ENCODE results near the gene CEP290.
A peak's percentile ranks its signal among the peaks of the same experiment; 100 is the strongest.

The CEP290 gene, protein sequence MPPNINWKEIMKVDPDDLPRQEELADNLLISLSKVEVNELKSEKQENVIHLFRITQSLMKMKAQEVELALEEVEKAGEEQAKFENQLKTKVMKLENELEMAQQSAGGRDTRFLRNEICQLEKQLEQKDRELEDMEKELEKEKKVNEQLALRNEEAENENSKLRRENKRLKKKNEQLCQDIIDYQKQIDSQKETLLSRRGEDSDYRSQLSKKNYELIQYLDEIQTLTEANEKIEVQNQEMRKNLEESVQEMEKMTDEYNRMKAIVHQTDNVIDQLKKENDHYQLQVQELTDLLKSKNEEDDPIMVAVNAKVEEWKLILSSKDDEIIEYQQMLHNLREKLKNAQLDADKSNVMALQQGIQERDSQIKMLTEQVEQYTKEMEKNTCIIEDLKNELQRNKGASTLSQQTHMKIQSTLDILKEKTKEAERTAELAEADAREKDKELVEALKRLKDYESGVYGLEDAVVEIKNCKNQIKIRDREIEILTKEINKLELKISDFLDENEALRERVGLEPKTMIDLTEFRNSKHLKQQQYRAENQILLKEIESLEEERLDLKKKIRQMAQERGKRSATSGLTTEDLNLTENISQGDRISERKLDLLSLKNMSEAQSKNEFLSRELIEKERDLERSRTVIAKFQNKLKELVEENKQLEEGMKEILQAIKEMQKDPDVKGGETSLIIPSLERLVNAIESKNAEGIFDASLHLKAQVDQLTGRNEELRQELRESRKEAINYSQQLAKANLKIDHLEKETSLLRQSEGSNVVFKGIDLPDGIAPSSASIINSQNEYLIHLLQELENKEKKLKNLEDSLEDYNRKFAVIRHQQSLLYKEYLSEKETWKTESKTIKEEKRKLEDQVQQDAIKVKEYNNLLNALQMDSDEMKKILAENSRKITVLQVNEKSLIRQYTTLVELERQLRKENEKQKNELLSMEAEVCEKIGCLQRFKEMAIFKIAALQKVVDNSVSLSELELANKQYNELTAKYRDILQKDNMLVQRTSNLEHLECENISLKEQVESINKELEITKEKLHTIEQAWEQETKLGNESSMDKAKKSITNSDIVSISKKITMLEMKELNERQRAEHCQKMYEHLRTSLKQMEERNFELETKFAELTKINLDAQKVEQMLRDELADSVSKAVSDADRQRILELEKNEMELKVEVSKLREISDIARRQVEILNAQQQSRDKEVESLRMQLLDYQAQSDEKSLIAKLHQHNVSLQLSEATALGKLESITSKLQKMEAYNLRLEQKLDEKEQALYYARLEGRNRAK (N-terminal part only)

DNA sequence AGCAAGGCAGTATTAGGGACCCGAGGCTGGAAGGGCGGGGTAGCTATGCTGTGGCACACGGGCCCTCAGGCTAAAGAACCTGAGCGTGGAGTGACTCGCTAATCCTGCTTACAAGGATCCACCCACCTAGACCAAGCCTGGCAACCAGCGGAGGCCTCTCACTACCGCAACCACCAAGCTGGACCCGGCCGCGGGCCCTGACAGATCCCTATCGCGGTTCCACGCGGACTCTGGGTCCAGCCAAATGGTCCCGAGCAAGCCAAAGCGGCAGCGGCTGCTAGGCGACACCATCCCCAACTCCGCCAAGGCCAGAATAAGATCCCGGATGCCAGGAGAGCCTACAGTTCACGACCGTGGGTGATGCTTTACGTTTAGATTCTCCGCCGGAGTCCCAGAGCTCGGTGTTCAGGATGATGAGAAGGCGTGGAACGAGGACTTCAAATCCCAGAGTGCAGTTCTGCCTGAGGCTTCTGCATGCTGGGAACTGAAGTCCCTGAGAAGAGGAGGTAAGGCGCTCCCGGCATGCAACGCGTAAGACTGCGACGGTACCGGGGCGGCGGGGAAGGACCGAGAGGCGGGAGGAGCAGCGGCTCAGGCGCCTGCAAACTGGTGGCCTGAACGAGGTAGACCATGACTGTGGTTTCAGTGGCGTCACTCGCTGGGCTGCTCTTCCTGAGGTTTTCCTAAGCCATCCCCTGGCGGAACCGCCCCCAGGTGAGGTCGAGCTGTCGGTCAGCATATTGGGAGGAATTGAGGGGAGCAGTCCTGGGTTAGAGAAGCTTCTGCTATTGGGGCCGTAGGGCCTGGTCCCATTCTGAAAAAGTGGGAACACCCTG lies at the start of gene CEP290, which contains the start of gene TMTC3:
Gene CEP290 (minus strand): TSS at position 315 of the 836 bp plus-strand sequence. CDS start 781 bp downstream, outside the sequence.
Gene TMTC3 (plus strand): TSS at position 534 of the 836 bp plus-strand sequence. CDS start 6,009 bp downstream, outside the sequence.
- peak; percentile 95 to 99 for DNase-seq

DNA sequence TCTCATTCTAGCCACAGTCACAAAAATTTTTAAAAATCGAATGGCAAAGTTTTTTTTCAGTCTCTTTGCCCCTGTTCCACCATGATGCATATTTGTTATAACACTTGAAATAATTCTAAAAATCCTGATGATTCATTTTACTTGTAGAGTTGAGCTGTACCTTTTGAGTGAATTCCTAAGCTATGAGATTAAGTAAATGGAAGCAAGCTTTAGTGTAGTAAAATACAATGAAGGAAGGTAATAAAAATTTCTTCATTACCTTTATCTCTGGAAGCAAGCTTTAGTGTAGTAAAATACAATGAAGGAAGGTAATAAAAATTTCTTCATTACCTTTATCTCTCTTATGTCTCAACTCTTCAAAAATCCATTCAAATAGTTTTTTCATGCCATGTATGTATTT lies 46.3 kb upstream of the CEP290 start:
- no peak for DNase-seq

DNA sequence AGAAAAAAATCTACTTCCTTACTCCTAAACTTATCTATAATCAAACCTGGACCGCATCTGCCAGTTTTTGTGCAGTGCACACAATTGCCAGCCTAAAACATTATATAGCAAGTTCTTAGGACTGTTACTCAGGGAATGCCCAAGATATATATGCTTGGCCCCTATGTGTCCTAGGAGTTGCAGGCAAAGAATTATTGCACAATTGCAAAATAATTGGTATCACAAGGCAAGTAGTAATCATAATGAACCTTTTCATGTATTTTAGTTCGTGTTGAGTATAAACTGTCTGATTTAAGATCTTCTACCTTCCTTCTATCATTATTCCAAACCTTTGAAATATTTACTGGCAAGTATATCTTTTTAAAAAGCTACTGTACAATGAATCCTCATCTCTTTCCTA lies 45.7 kb upstream of the CEP290 start:
- no peak for DNase-seq

DNA sequence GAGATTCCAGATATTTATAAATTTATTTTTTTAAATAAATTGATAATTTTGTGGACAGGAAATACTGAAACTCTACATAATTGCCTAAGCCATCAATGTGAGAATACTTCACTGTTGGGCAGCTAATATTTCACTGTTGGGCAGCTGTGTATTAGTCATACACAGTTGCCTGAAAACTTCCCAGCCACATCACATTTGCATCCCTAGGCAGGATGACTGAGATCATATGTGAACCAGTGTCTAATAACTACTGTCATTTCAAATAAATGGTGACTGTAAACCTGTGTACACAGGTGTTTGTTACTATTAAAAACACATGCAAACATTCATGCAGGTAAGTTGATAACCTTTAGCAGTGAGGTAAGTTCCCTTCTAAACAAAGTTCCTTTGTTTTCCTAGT lies 44.1 kb upstream of the CEP290 start:
- DNase-seq, result no peak

DNA sequence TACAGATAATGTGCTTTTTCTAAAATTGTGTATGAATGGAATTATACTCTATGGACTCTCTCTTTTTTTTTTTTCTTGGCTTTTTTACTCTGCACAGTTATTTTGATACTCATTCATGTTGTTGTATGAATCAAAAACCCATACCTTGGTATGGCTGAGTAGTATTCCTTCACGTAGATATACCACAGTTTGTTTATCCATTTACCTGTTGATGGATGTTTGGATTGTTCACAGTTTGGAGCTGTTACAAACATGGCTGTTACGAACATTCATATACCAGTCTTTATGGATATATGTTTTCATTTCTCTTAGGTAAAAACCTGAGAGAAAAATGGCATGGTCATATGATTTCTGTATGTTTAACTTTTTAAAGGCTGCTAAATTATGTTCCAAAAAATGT lies 43.4 kb upstream of the CEP290 start:
- DNase-seq, result no peak

DNA sequence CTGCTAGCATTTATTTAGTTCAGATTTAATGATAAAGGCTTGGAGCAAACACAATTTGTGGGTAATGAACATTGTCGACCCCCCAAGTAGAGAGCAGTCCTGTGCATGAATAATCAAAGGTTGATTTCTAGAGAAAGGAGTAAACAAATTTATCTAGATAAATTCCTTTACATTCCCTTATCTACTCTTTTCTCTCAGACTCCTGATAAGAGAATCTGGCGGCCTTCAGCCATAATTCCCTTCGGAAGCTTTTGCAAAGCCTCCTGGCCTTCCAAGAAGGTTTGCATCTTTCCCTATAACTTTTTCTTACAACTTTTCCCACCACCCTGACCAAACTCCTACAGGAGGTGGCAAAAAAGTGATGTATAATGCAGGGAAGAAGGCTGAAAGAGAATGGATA lies 42.3 kb upstream of the CEP290 start:
- no peak for DNase-seq

DNA sequence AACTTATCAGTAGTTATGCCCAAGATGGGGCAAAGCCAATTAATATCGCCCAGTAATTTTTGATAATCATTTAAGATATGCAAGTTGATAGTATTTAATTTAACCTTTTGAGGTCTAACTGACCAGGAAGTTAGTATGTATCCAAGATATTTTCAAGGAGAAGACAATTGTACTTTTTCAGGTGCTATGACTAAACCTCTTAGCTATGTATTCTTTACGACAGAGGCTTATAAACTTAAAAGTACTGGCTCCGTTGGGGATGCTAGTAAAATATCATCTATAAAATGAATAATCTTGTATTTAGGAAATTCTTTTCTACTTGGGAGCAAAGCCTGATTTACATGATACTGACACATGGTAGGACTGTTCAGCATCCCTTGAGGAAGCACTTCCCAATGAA lies 40.5 kb upstream of the CEP290 start:
- DNase-seq, result no peak

DNA sequence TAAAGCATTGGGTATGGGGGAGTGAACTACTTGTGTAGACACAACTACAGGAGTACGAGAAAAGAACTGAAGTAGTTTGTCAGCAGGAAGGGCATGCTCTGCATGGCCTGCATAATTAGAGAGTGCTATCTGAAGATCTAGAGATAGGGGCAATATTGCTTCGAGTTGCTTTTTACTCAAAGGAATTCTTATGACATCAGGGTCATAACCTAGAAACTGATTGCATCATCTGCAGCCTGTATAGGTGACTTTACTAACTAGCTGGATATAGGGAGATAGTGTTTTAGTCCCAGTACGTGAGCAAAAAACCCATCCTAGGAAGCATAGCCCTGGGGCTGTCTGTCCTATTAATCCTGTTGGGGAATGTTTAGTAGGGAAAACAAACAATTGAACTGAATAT lies 40.0 kb upstream of the CEP290 start:
- no peak for DNase-seq

DNA sequence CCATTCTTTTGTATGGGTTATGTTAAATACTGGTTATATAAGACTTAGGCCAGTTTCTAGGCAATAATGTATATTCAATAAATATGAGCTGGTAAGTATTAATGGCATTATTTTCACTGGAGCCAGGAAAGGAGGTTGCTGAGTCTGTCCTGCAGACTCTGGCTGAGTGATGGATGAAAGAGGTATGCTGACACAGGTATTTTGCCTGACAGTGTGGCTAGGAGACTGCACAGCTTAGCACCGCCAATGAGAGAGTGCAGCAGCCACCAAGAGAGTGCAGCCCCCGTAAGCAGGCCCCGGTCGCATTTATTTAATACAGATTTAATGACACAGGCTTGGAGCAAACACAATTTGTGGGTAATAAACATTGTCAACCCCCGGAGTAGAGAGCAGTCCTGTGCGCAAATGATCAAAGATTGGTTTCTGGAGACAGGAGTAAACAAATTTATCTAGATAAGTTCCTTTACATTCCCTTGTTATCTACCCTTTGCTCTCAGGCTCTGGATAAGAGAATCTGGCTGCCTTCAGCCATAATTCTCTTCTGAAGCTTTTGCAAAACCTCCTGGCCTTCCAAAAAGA lies 37.6 kb upstream of the CEP290 start:
- DNase-seq, result no peak

DNA sequence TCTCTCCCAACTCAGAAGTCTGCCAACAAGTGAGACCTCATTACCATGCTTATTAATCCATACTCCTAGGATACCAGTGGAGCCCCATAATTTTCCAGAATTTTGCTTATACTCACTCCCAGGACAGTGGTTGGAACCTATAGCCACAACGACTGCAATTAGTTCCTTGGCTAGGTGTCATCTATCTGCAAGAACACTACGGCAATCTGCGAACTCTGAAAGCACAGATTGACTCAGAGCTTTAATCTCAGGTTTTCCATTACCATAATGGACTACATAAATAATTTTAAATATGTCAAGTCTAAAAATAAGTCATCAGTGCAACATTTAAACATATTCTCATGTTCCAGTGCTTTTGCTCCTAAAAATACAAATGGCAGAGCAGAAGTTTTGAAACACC lies 33.7 kb upstream of the CEP290 start:
- DNase-seq, result no peak

DNA sequence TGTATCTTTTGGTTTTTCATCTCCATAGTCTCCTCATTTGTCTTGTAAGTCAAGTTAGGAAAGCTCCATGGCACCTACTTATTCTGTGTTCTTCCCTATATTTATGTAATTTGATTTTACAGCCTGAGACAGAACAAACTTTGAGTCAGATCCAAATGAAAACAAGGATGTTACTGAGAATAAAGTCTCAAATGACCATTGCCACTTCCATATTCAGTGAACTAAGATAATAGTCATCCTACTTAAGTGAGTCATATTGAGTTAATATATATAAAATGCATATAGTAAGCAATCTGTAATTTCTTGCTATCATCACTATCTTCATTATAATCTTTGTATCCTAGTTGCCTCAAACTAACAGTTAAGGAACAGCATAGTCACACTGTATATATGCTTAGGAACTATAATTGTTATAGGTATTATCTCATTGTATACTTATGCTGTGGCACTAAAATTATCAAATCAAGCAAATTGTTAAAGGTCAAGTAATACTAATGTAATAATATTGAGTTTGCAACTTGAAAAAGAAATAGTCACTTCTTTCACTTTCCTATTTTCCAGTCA lies 31.0 kb upstream of the CEP290 start:
- DNase-seq, result no peak

DNA sequence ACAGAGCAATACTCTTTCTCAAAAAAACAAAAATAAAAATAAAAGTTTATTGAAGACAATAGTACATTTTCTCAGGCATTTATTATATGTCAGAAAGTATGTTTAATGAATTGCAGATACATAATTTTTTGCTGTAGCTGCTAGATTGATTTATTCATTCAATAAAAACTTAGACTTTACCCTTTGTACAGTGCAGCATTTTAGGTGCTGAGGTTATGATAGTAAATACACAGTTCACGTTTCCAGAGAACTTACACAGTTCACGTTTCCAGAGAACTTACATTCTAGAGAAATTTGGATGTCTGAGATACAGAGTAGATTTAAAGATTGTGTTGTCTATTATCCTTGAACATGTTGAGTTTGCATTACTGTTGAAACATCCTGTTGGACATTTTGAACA lies 25.5 kb upstream of the CEP290 start:
- DNase-seq, result no peak

DNA sequence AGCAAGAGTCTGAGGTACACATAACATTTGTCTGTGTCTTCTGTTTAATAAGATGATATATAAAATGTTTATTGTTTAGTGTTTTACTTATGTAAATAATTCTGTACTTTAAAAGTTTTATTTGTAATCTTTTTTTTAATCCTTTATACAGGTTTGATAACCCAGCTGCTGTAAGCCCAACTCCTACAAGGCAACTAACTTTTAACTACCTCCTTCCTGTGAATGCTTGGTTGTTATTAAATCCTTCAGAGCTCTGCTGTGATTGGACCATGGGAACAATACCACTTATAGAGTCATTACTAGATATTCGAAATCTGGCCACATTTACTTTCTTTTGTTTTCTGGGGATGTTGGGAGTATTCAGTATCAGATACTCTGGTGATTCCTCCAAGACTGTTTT lies 24.3 kb upstream of the CEP290 start:
- DNase-seq, result no peak

DNA sequence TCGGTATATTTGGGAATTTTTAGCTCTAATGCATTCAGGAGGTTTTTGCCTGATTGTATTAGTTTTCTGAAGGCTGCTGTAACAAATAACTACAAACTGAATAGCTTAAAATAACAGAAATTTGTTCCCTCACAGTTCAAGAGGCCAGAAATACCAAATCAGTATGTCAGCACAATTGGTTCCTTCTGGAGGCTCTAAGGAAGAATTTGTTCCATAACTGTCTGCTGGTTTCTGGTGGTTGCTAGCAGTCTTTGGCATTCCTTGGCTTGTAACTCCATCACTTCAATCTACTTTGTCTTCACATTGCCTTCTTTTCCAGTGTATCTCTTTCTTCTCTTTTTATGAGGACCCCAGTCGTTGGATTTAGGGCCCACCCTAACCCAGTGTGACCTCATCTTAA lies 21.5 kb upstream of the CEP290 start:
- no peak for DNase-seq

DNA sequence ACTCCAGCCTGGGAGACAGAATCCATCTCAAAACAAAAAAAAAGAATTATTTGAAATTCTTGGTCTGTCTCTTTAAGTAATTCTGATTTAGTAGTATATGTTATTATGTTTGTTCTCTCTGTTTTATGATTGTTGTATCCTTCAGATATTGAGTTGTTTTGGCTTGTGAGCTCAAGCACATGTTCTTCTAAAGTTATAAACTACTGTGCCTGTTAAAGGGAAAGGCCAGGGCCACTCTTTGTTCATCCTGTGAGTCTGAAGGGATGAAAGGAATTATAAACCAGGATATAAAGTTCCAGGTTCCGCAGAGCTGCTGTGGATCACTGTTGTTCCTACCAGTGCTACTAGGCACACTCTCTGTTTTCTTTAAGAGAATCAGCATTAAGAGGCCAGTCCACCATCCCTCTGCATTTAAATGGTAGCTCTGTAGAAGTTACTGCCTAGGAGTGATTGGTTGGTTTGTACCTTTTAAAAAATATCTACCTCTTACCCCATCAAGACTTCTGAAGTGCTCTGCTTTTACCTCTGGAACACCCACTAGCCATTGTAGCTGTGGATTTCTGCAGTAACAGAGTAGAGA lies 14.3 kb upstream of the CEP290 start:
- no peak for DNase-seq

DNA sequence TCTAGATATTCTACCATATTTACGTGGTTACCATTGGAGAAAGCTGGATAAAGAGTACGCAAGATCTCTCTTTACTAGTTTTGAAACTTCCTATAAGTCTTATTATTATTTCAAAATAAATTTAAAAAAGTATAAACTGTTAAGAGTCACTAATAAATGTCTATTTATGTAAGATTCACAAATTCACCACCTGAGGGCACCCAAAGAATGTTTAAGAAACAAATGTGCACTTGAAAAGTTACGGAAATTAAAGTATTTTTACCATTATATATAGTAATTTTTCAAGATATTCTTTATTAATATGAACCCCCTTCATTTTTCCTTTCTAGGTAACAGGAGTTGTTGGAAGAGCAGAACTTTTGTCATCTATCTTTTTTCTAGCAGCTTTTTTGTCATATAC lies 12.1 kb upstream of the CEP290 start:
- no peak for DNase-seq

DNA sequence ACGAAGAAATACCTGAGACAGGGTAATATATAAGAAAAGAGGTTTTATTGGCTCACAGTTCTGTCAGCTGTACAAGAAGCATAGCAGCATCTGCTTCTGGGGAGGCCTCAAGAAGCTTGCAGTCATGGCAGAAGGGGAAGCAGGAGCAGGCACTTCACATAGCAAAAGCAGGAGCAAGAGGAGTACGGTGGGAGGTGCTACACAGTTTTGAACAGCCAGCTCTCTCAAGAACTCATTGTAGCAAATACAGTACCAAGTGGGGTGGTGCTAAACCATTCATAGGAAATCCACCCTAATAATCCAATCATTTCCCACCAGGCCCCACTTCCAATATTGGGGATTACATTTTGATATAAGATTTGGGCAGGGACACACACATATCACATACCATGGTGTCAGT lies 8.2 kb upstream of the CEP290 start:
- no peak for DNase-seq

DNA sequence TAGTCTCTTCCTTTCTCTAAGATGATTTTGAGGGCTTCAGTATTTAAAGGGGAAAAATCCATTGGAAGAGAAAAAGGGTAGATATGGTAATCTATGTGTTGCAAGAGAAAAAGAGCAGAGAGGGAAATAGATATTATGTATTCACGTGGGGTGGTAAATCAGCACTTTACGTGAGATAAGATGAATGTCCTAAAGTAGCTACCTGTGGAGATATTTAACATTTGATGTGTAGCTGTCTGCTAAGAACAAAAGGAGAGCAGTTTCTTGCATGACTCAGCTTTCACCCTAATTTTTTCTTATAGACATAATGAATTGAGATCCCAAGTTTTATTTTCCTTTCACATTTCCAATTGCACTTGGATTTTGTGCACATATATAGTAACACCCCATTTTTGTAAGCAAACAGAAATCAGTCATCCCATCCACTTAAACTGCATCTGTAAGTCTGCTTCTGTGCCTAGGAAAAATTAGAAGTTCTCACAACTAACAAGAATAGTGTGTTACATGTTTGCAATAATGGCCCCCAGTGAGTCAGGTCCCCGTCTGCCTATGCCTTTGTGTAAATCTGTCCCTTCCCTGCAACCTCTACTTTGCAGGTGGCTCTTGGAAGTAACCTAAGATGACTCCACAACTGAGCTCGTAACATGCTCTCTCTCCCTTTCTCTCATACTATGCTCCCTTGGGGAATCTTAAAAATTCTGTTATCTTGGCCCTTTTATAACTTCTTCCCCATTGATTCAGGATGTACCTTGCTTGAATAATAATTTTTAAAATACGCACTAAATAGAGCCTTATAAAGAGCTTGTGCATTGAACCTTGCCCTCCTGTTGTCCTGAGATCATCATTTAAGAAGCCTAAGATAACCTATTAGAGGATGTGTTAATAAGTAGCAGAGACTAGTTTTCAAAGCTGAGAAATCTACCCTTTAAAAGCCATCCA lies 3.9 kb upstream of the CEP290 start:
- no peak for DNase-seq

DNA sequence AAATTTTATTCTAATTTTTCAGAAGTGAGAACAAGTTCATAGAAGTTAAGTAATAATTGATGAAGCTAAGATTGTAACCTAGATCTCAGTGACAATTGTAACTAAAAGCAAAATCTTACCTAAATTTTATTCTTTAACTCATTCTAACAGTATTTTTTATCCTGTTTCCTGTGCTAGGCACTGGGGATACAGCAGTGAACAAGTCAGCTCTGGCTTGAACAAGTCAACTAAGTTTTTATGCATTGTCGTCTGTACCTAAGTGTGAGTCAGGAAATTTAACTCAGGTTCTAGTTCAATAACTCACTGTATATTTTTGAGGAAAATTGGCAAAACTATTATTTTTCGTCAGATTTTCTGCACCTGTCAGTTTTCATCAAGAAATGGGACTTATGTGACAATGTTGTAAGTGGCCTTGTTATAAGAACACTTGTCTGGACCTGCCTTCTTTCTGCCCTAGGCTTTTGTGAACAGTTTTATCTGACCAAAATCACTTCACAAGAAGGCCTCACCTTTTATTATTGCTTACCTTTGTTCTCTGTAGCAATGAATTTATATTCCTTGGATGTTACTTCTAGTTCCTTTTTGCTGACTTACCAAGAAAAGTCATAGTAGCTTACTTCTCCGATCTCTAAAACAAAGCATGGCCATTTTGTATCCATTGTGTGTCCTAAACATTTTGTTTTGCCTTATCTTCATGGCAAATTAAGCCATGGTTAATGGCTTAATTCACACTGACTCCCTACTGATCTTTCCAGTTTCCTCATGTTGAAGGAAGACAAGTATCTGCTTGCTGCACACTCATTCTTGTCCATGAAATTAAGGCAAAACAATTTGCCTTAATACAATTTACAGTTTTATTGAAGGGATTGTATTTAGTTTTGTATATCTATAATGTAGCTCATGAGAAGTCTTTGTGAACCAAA lies 2.9 kb upstream of the CEP290 start:
- no peak for DNase-seq

Data from cerebellar nuclear complex (tissue), 1 donor.